OCI-LY7 (cell line): ENCODE data around the gene TTC13.

Source experiments
- EZH2phosphoT487 ChIP-seq: fragments of 200-600 bp; sonication (generic); IDR thresholded peaks from 2 replicates; pipeline ENCODE4 v1.6.1; 2018; ENCODE audit warnings: low read depth, borderline replicate concordance, mild to moderate bottlenecking, mixed run types, antibody characterized with exemption, low read length, moderate library complexity, mixed read lengths
- TF ChIP-seq, protein P1 (sequence below): fragments of 200-600 bp; sonication (generic); conservative IDR thresholded peaks from 2 replicates; pipeline ENCODE4 v1.5.1; 2014; ENCODE audit warnings: mild to moderate bottlenecking, antibody characterized with exemption, low read length, moderate library complexity, mixed read lengths

DNA sequence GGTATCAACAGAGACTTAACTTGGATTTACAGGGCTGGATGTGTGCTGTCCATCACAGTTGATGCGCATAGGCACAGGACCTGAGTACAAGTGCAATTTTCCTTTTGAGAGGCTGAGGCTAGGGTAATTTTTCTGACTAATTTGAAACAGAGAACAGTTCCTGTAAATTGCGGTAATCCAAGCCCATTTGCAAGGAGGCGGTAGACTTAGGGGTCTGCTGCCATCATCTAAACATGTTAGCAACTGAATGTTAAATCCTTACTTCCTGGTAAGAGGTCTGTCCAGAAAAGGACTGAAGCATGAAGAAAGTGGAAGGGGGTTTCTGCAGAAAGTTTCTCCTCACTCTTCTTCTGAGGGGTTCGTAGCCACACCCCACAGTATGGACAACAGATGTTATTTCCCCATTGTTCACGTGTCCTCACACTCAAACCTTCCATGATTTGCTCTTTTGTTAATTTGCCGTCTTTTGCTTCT is 86.6 kb downstream of the TTC13 start:
- TF ChIP-seq, protein P1, sequence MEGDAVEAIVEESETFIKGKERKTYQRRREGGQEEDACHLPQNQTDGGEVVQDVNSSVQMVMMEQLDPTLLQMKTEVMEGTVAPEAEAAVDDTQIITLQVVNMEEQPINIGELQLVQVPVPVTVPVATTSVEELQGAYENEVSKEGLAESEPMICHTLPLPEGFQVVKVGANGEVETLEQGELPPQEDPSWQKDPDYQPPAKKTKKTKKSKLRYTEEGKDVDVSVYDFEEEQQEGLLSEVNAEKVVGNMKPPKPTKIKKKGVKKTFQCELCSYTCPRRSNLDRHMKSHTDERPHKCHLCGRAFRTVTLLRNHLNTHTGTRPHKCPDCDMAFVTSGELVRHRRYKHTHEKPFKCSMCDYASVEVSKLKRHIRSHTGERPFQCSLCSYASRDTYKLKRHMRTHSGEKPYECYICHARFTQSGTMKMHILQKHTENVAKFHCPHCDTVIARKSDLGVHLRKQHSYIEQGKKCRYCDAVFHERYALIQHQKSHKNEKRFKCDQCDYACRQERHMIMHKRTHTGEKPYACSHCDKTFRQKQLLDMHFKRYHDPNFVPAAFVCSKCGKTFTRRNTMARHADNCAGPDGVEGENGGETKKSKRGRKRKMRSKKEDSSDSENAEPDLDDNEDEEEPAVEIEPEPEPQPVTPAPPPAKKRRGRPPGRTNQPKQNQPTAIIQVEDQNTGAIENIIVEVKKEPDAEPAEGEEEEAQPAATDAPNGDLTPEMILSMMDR: no peak
- no peak for TF ChIP-seq EZH2phosphoT487
